Measurements from ENCODE around the gene MKKS. TPM values are rescaled to one million over a fixed set of nuclear protein-coding genes. Genes with fewer than 3 reads are reported as not detected.

The MKKS gene
- total RNA-seq = 10 to 100 TPM in 3 of 4 donors, 1 to 10 TPM in 1; 4.7 to 15.4 (median 12.9) TPM

DNA sequence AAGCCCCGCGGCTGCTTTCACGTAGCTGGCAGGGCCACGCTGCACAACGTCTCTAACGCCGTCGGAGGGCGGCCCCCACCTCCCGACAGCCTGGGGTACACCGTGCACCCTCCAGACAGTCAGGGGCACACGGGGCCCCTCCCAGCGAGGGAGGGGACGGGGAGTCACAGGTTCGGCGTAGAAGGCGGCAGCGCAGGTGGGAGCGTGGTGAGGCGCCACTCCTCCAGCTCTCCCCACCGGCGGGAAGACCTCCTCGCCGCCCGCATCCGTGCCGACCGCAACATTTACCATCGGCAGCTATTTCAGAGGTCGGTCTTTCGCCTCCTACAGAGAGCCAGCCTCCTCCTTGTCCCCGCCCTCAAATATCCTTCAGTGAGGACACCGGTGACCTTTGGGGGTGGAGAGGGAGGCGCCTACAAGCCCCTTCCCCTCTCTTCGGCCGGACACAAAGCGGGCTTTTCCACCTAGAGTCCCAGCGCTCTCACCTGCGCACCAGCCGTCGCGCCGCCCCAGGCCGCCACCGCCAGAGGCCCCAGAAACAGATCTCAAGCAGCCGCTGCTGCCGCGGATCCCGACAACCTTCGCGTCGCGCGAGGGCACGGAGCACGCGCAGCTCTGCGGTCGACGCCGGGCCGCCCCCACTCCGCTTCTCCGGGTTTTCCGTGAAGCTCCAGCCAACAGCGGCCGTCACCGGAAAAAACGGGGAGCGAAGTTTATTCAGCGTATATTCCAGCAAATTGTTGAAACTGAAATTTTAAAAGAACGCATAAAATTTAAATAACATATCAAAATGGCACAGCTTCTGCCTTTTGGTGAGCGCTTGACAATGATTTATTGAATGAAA, at the start of gene MKKS:
Gene MKKS (minus strand): TSS at position 600 of the 844 bp plus-strand sequence. CDS start 20,708 bp downstream, outside the sequence.
- H3K4me1 ChIP-seq = peaks cover 12 to 66% (median 27%) of the 10 kb centered on the region in 3 donors
- peak within 1 kb of the TSS; percentile 72 to 91 (median 84) for H3K4me3 ChIP-seq
- peak; percentile 48 for DNase-seq
- peak in 3 of 4 donors; percentile 33 to 61 (median 35) for TF ChIP-seq POLR2A (IDR thresholded peaks at IDR 0.05)
- TF ChIP-seq, protein P1, sequence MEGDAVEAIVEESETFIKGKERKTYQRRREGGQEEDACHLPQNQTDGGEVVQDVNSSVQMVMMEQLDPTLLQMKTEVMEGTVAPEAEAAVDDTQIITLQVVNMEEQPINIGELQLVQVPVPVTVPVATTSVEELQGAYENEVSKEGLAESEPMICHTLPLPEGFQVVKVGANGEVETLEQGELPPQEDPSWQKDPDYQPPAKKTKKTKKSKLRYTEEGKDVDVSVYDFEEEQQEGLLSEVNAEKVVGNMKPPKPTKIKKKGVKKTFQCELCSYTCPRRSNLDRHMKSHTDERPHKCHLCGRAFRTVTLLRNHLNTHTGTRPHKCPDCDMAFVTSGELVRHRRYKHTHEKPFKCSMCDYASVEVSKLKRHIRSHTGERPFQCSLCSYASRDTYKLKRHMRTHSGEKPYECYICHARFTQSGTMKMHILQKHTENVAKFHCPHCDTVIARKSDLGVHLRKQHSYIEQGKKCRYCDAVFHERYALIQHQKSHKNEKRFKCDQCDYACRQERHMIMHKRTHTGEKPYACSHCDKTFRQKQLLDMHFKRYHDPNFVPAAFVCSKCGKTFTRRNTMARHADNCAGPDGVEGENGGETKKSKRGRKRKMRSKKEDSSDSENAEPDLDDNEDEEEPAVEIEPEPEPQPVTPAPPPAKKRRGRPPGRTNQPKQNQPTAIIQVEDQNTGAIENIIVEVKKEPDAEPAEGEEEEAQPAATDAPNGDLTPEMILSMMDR (IDR thresholded peaks at IDR 0.05) = no peak
- WGBS, 2 donors = 0 to 1% methylated on average over 9 to 17 of the region's 73 CpGs
- no peaks in the 10 kb centered on the region for H3K9me3 ChIP-seq
- H3K27me3 ChIP-seq = no peaks in the 10 kb centered on the region
- H3K27ac ChIP-seq = peak within 1 kb of the TSS; percentile 91 to 97 (median 94)
- no peaks in the 10 kb centered on the region for H3K36me3 ChIP-seq
- intact Hi-C loops (cut with DNase I) = no loop called here

DNA sequence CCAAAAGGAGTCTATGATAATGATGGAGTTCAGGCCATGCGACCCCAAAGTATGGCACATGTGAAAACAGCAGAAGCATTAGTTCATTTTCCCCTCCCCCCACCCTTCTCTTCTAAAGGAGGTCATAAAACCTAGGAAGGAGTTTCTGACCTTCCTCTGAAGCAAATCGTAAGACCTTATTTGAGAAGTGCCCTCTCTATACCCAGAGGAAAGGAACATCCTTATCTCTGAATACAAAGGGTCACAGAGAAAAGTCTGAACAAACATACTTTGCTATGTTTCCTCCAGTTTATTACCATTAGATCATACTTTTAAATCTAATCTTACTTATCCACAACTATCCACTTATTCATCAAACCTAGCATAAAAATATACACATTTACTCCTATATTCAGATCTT, 49.7 kb upstream of the MKKS start:
- no peaks in the 10 kb centered on the region for H3K9me3 ChIP-seq
- no peak overlapping the region for H3K27ac ChIP-seq
- H3K4me3 ChIP-seq = no peak overlapping the region
- no peaks in the 10 kb centered on the region for H3K27me3 ChIP-seq
- no peak for DNase-seq
- intact Hi-C loops (cut with DNase I) = no loop called here
- H3K36me3 ChIP-seq = no peaks in the 10 kb centered on the region
- WGBS, 2 donors = 86 to 88% methylated on average over 2 of the region's 2 CpGs
- H3K4me1 ChIP-seq = peaks cover 0 to 26% (median 0%) of the 10 kb centered on the region in 3 donors
- no peak for TF ChIP-seq POLR2A (IDR thresholded peaks at IDR 0.05)
- TF ChIP-seq, protein P1 (IDR thresholded peaks at IDR 0.05) = no peak

DNA sequence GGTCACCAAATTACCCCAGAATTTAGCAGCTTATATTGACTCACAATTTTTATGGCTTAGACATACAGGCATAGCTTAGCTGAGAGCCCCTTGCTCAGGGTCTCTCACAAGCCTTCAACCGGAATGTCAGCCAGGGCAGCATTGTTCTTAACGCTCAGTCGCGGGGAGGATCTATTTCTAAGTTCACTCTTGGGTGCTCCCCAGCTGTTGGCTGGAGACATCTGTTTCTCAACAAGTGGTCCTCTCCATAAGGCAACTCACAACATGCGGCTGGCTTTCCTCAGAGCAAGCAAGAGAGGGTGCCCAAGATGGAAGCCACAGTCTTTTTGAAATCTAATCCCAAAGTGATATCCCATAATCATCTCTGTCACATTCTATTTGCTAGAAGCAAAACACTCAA, 47.7 kb upstream of the MKKS start:
- TF ChIP-seq, protein P1 (IDR thresholded peaks at IDR 0.05) = no peak
- no peak for TF ChIP-seq POLR2A (IDR thresholded peaks at IDR 0.05)
- intact Hi-C loops (cut with DNase I) = no loop called here
- Histone ChIP-seq H3K27ac (no peak overlapping the region), H3K27me3 (no peaks in the 10 kb centered on the region), H3K36me3 (no peaks in the 10 kb centered on the region), H3K9me3 (no peaks in the 10 kb centered on the region), H3K4me3 (no peak overlapping the region), H3K4me1 (peaks cover 0 to 5% (median 0%) of the 10 kb centered on the region in 3 donors)
- no peak for DNase-seq
- WGBS, 2 donors = 69 to 81% methylated on average over 5 of the region's 5 CpGs

DNA sequence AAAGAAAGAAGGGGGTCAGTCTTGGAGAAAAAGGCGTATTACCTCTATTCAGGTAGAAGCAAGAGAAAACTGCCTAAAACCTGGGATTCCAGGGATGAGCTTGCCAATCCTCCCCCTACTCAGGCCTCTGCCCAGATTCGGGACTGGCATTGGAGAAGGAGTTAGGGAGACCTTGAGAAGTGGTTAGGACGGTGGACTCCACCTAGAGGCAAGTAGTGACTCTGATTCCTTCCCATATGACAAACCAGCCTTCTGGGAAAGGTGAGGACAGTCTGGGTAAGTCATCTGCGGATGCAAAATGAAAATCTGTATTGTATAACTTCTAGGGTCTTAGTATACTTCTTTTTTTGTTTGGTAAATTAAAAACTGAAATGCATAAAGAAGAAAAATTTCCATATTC, 44.9 kb upstream of the MKKS start:
- intact Hi-C loops (cut with DNase I) = loop anchor here (5.0 kb wide), 1 partner anchor 68 kb away; no protein-coding TSS in a partner anchor
- WGBS, 2 donors = 77 to 89% methylated on average over 2 to 4 of the region's 4 CpGs

More for the DNA sequence above, 44.9 kb upstream of the MKKS start:
- Histone ChIP-seq H3K4me1 (peaks cover 6 to 12% (median 7%) of the 10 kb centered on the region in 3 donors), H3K4me3 (no peak overlapping the region), H3K36me3 (no peaks in the 10 kb centered on the region), H3K9me3 (no peaks in the 10 kb centered on the region), H3K27me3 (no peaks in the 10 kb centered on the region), H3K27ac (no peak overlapping the region)
- no peak for TF ChIP-seq POLR2A (IDR thresholded peaks at IDR 0.05)
- TF ChIP-seq, protein P1 (IDR thresholded peaks at IDR 0.05) = no peak
- DNase-seq = no peak
